H1 (cell line): ENCODE measurements around the gene MAST2.

ENCODE experiments used
- EP300 ChIP-seq, 2 experiments: IDR thresholded peaks; 1 replicate in 1 of 2; 2 replicates in 1 of 2; pipeline ENCODE4 v1.6.1; 2011 to 2012; ENCODE audit warnings: low read depth in 2 of 2, low read length in 2 of 2, mild to moderate bottlenecking in 2 of 2, borderline replicate concordance in 1 of 2, inconsistent platforms in 1 of 2, moderate library complexity in 1 of 2
- EZH2 ChIP-seq: fragments of 200-600 bp; sonication (generic); IDR thresholded peaks from 2 replicates; pipeline ENCODE4 v1.7.1; 2012; ENCODE audit warnings: low read depth, mild to moderate bottlenecking, moderate library complexity, low read length, inconsistent platforms; ENCODE audit not compliant: severe bottlenecking
- MAX ChIP-seq: IDR thresholded peaks from 2 replicates; pipeline ENCODE4 v1.6.1; 2012; ENCODE audit warnings: inconsistent platforms
- POLR2AphosphoS5 ChIP-seq: IDR thresholded peaks from 2 replicates; pipeline ENCODE4 v1.6.1; 2011; ENCODE audit warnings: low read depth, low read length
- RBBP5 ChIP-seq: IDR thresholded peaks from 2 replicates; pipeline ENCODE4 v1.7.1; 2012; ENCODE audit warnings: low read depth, mild to moderate bottlenecking, inconsistent platforms, low read length, moderate library complexity, borderline replicate concordance
- SP1 ChIP-seq: IDR thresholded peaks from 2 replicates; pipeline ENCODE4 v1.6.1; 2011; ENCODE audit warnings: low read depth, low read length
- TEAD4 ChIP-seq: IDR thresholded peaks from 2 replicates; pipeline ENCODE4 v1.6.1; 2012; ENCODE audit warnings: low read depth, low read length, inconsistent platforms, mixed read lengths
- YY1 ChIP-seq: IDR thresholded peaks from 2 replicates; pipeline ENCODE4 v1.6.1; 2011; ENCODE audit warnings: low read depth, mild to moderate bottlenecking, low read length
- ZNF274 ChIP-seq: IDR thresholded peaks from 2 replicates; pipeline ENCODE4 v1.7.0; 2012; ENCODE audit warnings: low read length, borderline replicate concordance; ENCODE audit errors: extremely low read depth
- TF ChIP-seq, protein P1 (sequence below), 3 experiments: IDR thresholded peaks; 1 replicate in 2 of 3; 2 replicates in 1 of 3; pipeline versions ENCODE4 v1.5.1 to v1.6.1; 2011; ENCODE audit warnings: low read length in 3 of 3, mild to moderate bottlenecking in 3 of 3, inconsistent platforms in 2 of 3, low read depth in 1 of 3, moderate library complexity in 1 of 3; ENCODE audit not compliant: insufficient read depth in 1 of 3; ENCODE audit errors: control extremely low read depth in 1 of 3

DNA sequence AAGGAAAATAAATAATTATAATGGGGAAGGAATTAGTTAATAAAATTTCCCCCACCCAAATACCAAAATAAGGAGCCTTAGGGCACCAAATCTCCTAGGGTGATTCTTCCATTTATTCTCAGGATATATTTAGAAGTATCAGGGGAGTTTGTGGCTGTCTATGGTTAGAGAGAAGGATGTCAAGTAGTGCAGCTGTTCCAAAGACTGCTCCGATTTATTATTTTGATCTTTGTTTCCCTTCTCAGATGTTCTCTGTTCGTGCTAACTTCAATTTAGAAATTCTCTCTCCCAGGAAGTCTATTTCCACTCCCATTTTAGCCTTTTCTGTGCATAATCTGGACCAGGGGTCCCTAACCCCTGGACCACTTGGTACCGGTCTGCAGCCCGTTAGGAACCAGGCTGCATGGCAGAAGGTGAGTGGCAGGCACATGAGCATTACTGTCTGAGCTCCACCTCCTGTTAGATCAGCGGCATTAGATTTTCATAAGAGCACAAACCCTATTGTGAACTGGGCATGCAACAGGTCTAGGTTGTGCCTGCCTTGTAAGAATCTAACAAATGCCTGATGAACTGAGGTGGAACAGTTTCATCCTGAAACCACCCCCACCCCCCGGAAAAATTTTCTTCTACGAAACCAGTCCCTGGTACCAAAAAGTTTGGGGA lies 9.3 kb upstream of the MAST2 start:
- TF ChIP-seq, protein P1, sequence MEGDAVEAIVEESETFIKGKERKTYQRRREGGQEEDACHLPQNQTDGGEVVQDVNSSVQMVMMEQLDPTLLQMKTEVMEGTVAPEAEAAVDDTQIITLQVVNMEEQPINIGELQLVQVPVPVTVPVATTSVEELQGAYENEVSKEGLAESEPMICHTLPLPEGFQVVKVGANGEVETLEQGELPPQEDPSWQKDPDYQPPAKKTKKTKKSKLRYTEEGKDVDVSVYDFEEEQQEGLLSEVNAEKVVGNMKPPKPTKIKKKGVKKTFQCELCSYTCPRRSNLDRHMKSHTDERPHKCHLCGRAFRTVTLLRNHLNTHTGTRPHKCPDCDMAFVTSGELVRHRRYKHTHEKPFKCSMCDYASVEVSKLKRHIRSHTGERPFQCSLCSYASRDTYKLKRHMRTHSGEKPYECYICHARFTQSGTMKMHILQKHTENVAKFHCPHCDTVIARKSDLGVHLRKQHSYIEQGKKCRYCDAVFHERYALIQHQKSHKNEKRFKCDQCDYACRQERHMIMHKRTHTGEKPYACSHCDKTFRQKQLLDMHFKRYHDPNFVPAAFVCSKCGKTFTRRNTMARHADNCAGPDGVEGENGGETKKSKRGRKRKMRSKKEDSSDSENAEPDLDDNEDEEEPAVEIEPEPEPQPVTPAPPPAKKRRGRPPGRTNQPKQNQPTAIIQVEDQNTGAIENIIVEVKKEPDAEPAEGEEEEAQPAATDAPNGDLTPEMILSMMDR (IDR thresholded peaks at IDR 0.05; ENCODE audit: control extremely low read depth in 1 of 3, insufficient read depth in 1 of 3, low read depth in 1 of 3, low read length in 3 of 3): no peak
- TF ChIP-seq MAX (no peak), RBBP5 (no peak), POLR2AphosphoS5 (no peak), YY1 (no peak), SP1 (no peak), TEAD4 (no peak), EZH2 (no peak), EP300 (IDR thresholded peaks at IDR 0.05; ENCODE audit: borderline replicate concordance in 1 of 2, low read depth in 2 of 2, low read length in 2 of 2) (no peak), ZNF274 (no peak)
